WTC11 (cell line): ENCODE results near the gene ZNF763. TPM values are rescaled to one million over a fixed set of nuclear protein-coding genes. Genes with fewer than 3 reads are reported as not detected.

Experiments used
- ATAC-seq: fragments of 200-7000 bp; cut with Tn5 transposase; 2 replicates; pipeline ENCODE4 v1.10.0; 2021; ENCODE audit warnings: mild to moderate bottlenecking, moderate library complexity
- CTCF ChIA-PET: fragments of 300-600 bp; sonication (Branson Sonifier 250); formaldehyde crosslinking; loops from one replicate; lab custom pipeline; 2021; ENCODE audit warnings: antibody characterized with exemption; lab: Charles Lee
- POLR2A ChIA-PET: fragments of 350-600 bp; sonication (Branson Sonifier 250); formaldehyde crosslinking; loops from one replicate; lab custom pipeline; 2021; ENCODE audit warnings: antibody characterized with exemption; lab: Charles Lee
- DNase-seq: peaks from one replicate; pipeline ENCODE4 v3.0.0; 2021; ENCODE audit warnings: low spot score
- H3K27ac Mint-ChIP-seq: 2 replicates; pipeline ENCODE4 v1.8.0; 2021; ENCODE audit warnings: mixed read lengths
- H3K27me3 Mint-ChIP-seq: 2 replicates; pipeline ENCODE4 v1.8.0; 2021; ENCODE audit warnings: low read depth, mild to moderate bottlenecking, moderate library complexity, mixed read lengths
- H3K36me3 Mint-ChIP-seq: 2 replicates; pipeline ENCODE4 v1.8.0; 2021; ENCODE audit warnings: mixed read lengths
- H3K4me1 Mint-ChIP-seq: 2 replicates; pipeline ENCODE4 v1.8.0; 2022; ENCODE audit warnings: mixed read lengths
- H3K4me3 Mint-ChIP-seq: 2 replicates; pipeline ENCODE4 v1.8.0; 2021; ENCODE audit warnings: mild to moderate bottlenecking, moderate library complexity, mixed read lengths
- H3K9me3 Mint-ChIP-seq: 2 replicates; pipeline ENCODE4 v1.8.0; 2021; ENCODE audit warnings: mixed read lengths
- ATF1 ChIP-seq: sonication (generic); formaldehyde crosslinking; IDR thresholded peaks from 2 replicates; pipeline ENCODE4 v1.8.1; 2023; ENCODE audit warnings: mild to moderate bottlenecking, moderate library complexity, missing genetic modification reagents
- CBFB ChIP-seq: sonication (generic); formaldehyde crosslinking; IDR thresholded peaks from 2 replicates; pipeline ENCODE4 v1.8.1; 2022; ENCODE audit warnings: mild to moderate bottlenecking, low read depth, missing genetic modification reagents
- CREM ChIP-seq: sonication (generic); formaldehyde crosslinking; IDR thresholded peaks from 2 replicates; pipeline ENCODE4 v1.8.1; 2022; ENCODE audit warnings: mild to moderate bottlenecking, missing genetic modification reagents, moderate library complexity
- ERG ChIP-seq: fragments of 250-450 bp; sonication (Bioruptor Pico); IDR thresholded peaks from 2 replicates; pipeline ENCODE4 v1.8.0; 2021; ENCODE audit warnings: mild to moderate bottlenecking
- ESRRA ChIP-seq: sonication (generic); formaldehyde crosslinking; IDR thresholded peaks from 2 replicates; pipeline ENCODE4 v1.8.1; 2022; ENCODE audit warnings: mild to moderate bottlenecking, missing genetic modification reagents, borderline replicate concordance
- FOXK1 ChIP-seq: sonication (generic); formaldehyde crosslinking; IDR thresholded peaks from 2 replicates; pipeline ENCODE4 v1.8.0; 2022; ENCODE audit warnings: mild to moderate bottlenecking, moderate library complexity, missing genetic modification reagents
- FOXP1 ChIP-seq: sonication (generic); formaldehyde crosslinking; IDR thresholded peaks from 2 replicates; pipeline ENCODE4 v1.8.0; 2022; ENCODE audit warnings: missing genetic modification reagents, mild to moderate bottlenecking, moderate library complexity, borderline replicate concordance
- NFE2L1 ChIP-seq: sonication (generic); formaldehyde crosslinking; IDR thresholded peaks from 2 replicates; pipeline ENCODE4 v1.8.1; 2023; ENCODE audit warnings: missing genetic modification reagents
- NR2C2 ChIP-seq: sonication (generic); formaldehyde crosslinking; IDR thresholded peaks from 2 replicates; pipeline ENCODE4 v1.8.0; 2022; ENCODE audit warnings: mild to moderate bottlenecking, missing genetic modification reagents
- SP1 ChIP-seq: sonication (generic); formaldehyde crosslinking; conservative IDR thresholded peaks from 2 replicates; pipeline ENCODE4 v1.8.1; 2022; ENCODE audit warnings: missing genetic modification reagents
- TCF7 ChIP-seq: sonication (generic); formaldehyde crosslinking; IDR thresholded peaks from 2 replicates; pipeline ENCODE4 v1.8.0; 2022; ENCODE audit warnings: mild to moderate bottlenecking, low read depth, missing genetic modification reagents, moderate library complexity
- USF2 ChIP-seq: sonication (generic); formaldehyde crosslinking; IDR thresholded peaks from 2 replicates; pipeline ENCODE4 v1.8.1; 2023; ENCODE audit warnings: mild to moderate bottlenecking, missing genetic modification reagents, moderate library complexity
- ZBTB21 ChIP-seq: sonication (generic); formaldehyde crosslinking; IDR thresholded peaks from 2 replicates; pipeline ENCODE4 v1.8.1; 2023; ENCODE audit warnings: mild to moderate bottlenecking, missing genetic modification reagents, borderline replicate concordance
- ZNF416 ChIP-seq: fragments of 250-450 bp; sonication (Bioruptor Pico); IDR thresholded peaks from 2 replicates; pipeline ENCODE4 v1.9.0; 2021; ENCODE audit warnings: mild to moderate bottlenecking, inconsistent platforms
- ZNF423 ChIP-seq: fragments of 250-450 bp; sonication (Bioruptor Pico); IDR thresholded peaks from 2 replicates; pipeline ENCODE4 v2.1.2; 2022; ENCODE audit warnings: mild to moderate bottlenecking, moderate library complexity
- total RNA-seq: library from RNA; stranded (reverse); gene quantifications from 3 replicates; pipeline ENCODE4 v1.2.3, GENCODE V29; 2021
- TF ChIP-seq, protein P1 (sequence below): fragments of 250-450 bp; sonication (Bioruptor Pico); IDR thresholded peaks from 2 replicates; pipeline ENCODE4 v1.9.0; 2021; ENCODE audit warnings: mild to moderate bottlenecking
- TF ChIP-seq, protein P2 (sequence below): sonication (generic); formaldehyde crosslinking; IDR thresholded peaks from 2 replicates; pipeline ENCODE4 v1.8.1; 2022; ENCODE audit warnings: mild to moderate bottlenecking, missing genetic modification reagents, moderate library complexity, borderline replicate concordance
- TF ChIP-seq, protein P3 (sequence below): fragments of 200-600 bp; IDR thresholded peaks from 2 replicates; pipeline ENCODE4 v1.8.0; 2022; ENCODE audit warnings: antibody characterized with exemption
- TF ChIP-seq, protein P4 (sequence below): fragments of 250-450 bp; sonication (Bioruptor Pico); IDR thresholded peaks from 2 replicates; pipeline ENCODE4 v1.9.0; 2021; ENCODE audit warnings: mild to moderate bottlenecking

The ZNF763 gene
- total RNA-seq, 1 experiment from 2014 or later: 2.9 TPM

DNA sequence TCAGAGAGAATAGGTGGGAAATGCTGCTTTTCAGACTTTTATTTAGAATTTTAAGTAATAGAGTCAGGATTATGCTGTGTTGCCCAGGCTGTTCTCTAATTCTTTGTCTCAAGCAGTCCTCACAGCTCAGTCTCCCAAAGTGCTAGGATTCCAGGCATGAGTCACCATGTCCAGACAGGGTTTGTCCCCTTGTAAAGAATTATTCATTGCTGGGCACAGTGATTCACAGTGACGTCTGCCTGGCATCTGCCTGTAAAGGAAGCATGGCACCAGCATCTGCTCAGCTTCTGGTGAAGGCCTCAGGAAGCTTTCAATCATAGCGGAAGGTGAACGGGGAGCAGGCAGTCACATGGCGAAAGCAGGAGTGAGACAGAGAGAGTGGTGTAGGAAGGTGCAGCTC lies 17.7 kb downstream of the ZNF763 start:
- H3K36me3 Mint-ChIP-seq: peaks cover 59% of the 10 kb centered on the region
- ChIA-PET POLR2A (no interaction called here), CTCF (interaction anchor here (1.0 to 1.1 kb wide), 2 partner anchors 17 to 77 kb away, joined by 3 to 4 read pairs; partner anchors contain the start of gene ZNF763)
- H3K9me3 Mint-ChIP-seq: peaks cover 58% of the 10 kb centered on the region
- H3K27ac Mint-ChIP-seq: peak overlapping the region; percentile 23; the same call in 1 of the 2 replicates
- ATAC-seq (no peak), DNase-seq (no peak)
- TF ChIP-seq CBFB (CRISPR knock-in tag): no peak
- TF ChIP-seq ZBTB21: no peak
- no peak for TF ChIP-seq FOXK1 (CRISPR knock-in tag)
- TF ChIP-seq CREM (CRISPR knock-in tag): no peak
- TF ChIP-seq ZNF416 (CRISPR knock-in tag): no peak
- TF ChIP-seq NFE2L1 (CRISPR knock-in tag): no peak
- TF ChIP-seq, protein P1, sequence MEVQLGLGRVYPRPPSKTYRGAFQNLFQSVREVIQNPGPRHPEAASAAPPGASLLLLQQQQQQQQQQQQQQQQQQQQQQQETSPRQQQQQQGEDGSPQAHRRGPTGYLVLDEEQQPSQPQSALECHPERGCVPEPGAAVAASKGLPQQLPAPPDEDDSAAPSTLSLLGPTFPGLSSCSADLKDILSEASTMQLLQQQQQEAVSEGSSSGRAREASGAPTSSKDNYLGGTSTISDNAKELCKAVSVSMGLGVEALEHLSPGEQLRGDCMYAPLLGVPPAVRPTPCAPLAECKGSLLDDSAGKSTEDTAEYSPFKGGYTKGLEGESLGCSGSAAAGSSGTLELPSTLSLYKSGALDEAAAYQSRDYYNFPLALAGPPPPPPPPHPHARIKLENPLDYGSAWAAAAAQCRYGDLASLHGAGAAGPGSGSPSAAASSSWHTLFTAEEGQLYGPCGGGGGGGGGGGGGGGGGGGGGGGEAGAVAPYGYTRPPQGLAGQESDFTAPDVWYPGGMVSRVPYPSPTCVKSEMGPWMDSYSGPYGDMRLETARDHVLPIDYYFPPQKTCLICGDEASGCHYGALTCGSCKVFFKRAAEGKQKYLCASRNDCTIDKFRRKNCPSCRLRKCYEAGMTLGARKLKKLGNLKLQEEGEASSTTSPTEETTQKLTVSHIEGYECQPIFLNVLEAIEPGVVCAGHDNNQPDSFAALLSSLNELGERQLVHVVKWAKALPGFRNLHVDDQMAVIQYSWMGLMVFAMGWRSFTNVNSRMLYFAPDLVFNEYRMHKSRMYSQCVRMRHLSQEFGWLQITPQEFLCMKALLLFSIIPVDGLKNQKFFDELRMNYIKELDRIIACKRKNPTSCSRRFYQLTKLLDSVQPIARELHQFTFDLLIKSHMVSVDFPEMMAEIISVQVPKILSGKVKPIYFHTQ: no peak
- TF ChIP-seq, protein P2, sequence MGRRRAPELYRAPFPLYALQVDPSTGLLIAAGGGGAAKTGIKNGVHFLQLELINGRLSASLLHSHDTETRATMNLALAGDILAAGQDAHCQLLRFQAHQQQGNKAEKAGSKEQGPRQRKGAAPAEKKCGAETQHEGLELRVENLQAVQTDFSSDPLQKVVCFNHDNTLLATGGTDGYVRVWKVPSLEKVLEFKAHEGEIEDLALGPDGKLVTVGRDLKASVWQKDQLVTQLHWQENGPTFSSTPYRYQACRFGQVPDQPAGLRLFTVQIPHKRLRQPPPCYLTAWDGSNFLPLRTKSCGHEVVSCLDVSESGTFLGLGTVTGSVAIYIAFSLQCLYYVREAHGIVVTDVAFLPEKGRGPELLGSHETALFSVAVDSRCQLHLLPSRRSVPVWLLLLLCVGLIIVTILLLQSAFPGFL: no peak
- TF ChIP-seq ESRRA (CRISPR knock-in tag): no peak
- peaks cover 21% of the 10 kb centered on the region for H3K4me1 Mint-ChIP-seq
- H3K4me3 Mint-ChIP-seq: no peak overlapping the region
- peaks cover 17% of the 10 kb centered on the region for H3K27me3 Mint-ChIP-seq

DNA sequence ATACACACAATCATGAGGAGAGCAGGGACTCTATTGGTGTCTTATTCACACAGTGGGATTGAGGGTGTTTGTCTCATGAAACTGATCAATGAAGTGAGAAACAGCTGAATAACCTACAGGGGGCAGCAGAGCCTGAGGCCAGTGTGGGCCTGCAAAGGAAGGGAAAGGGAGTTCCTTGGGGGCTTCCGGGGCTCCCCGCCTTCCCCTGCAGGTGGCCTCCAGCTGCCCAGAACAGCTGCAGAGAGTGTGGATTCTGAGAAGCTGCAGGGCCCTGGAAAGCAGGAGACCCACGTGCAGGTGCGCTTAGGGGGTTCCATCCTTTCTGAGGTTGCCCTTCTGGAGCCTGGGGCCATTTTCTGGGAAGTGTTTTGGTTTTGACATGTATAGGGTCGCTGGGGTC lies 20.1 kb downstream of the ZNF763 start:
- ATAC-seq (peak; percentile 57), DNase-seq (peak; percentile 84)
- Mint-ChIP-seq H3K9me3 (peaks cover 33% of the 10 kb centered on the region), H3K4me1 (peaks cover 24% of the 10 kb centered on the region), H3K36me3 (peaks cover 41% of the 10 kb centered on the region), H3K27ac (peak overlapping the region; percentile 57), H3K27me3 (peaks cover 5% of the 10 kb centered on the region), H3K4me3 (0 out of 2 replicates have a peak overlapping the region, but pooled peaks have one; percentile 36)
- CTCF ChIA-PET: interaction anchor here (0.6 to 7.1 kb wide), 20 partner anchors 10 to 238 kb away, joined by 3 to 94 read pairs (median 4); partner anchors contain the start of genes ZNF20, ZNF433, ZNF441 and ZNF491
- TF ChIP-seq CREM (CRISPR knock-in tag) (no peak), SP1 (CRISPR knock-in tag) (no peak; the same call in 1 of the 2 replicates), USF2 (0 out of 2 replicates have a peak, but pooled peaks have one; percentile 15), ZNF423 (CRISPR knock-in tag) (peak; percentile 53; the same call in 1 of the 2 replicates), TCF7 (no peak), ERG (CRISPR knock-in tag) (no peak), FOXP1 (CRISPR knock-in tag) (0 out of 2 replicates have a peak, but pooled peaks have one; percentile 22), NFE2L1 (CRISPR knock-in tag) (no peak), ZNF416 (CRISPR knock-in tag) (no peak), NR2C2 (CRISPR knock-in tag) (no peak), ATF1 (CRISPR knock-in tag) (no peak)
- TF ChIP-seq, protein P3, sequence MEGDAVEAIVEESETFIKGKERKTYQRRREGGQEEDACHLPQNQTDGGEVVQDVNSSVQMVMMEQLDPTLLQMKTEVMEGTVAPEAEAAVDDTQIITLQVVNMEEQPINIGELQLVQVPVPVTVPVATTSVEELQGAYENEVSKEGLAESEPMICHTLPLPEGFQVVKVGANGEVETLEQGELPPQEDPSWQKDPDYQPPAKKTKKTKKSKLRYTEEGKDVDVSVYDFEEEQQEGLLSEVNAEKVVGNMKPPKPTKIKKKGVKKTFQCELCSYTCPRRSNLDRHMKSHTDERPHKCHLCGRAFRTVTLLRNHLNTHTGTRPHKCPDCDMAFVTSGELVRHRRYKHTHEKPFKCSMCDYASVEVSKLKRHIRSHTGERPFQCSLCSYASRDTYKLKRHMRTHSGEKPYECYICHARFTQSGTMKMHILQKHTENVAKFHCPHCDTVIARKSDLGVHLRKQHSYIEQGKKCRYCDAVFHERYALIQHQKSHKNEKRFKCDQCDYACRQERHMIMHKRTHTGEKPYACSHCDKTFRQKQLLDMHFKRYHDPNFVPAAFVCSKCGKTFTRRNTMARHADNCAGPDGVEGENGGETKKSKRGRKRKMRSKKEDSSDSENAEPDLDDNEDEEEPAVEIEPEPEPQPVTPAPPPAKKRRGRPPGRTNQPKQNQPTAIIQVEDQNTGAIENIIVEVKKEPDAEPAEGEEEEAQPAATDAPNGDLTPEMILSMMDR: peak; percentile 69
- TF ChIP-seq, protein P4, sequence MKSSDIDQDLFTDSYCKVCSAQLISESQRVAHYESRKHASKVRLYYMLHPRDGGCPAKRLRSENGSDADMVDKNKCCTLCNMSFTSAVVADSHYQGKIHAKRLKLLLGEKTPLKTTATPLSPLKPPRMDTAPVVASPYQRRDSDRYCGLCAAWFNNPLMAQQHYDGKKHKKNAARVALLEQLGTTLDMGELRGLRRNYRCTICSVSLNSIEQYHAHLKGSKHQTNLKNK (CRISPR knock-in tag): no peak
- POLR2A ChIA-PET: interaction anchor here (0.6 to 1.1 kb wide), 3 partner anchors 20 to 268 kb away, joined by 3 read pairs; no protein-coding TSS in a partner anchor
